K562 (cell line): ENCODE results near the gene PLEK2. TPM values are rescaled to one million over a fixed set of nuclear protein-coding genes. Genes with fewer than 3 reads are reported as not detected.

Experiments
- ARID1B ChIP-seq: fragments of 450-650 bp; IDR thresholded peaks from 2 replicates; pipeline ENCODE4 v1.6.1; 2016; ENCODE audit warnings: antibody characterized with exemption, mild to moderate bottlenecking, inconsistent platforms
- DIDO1 ChIP-seq: fragments of 450-650 bp; IDR thresholded peaks from 2 replicates; pipeline ENCODE4 v1.6.1; 2016; ENCODE audit warnings: low read depth, missing biosample characterization, missing genetic modification characterization
- E2F5 ChIP-seq: sonication (generic); formaldehyde crosslinking; IDR thresholded peaks from 2 replicates; pipeline ENCODE4 v1.8.0; 2022; ENCODE audit warnings: mild to moderate bottlenecking, missing genetic modification reagents
- ELK1 ChIP-seq: sonication (generic); formaldehyde crosslinking; IDR thresholded peaks from 2 replicates; pipeline ENCODE4 v1.8.1; 2022; ENCODE audit warnings: missing genetic modification reagents
- FOXK2 ChIP-seq, 2 experiments: fragments of 450-650 bp; IDR thresholded peaks in 1 of 2; conservative IDR thresholded peaks in 1 of 2; 2 replicates each; pipeline ENCODE4 v1.6.1; 2016; ENCODE audit warnings: low read depth in 2 of 2, mild to moderate bottlenecking in 1 of 2
- MEF2D ChIP-seq: conservative IDR thresholded peaks from 2 replicates; pipeline ENCODE4 v1.6.1; 2016; ENCODE audit warnings: low read depth, missing genetic modification characterization, missing compliant biosample characterization
- NCOA4 ChIP-seq: fragments of 450-650 bp; IDR thresholded peaks from 2 replicates; pipeline ENCODE4 v1.6.1; 2018; ENCODE audit warnings: mild to moderate bottlenecking; ENCODE audit not compliant: partially characterized antibody
- NFRKB ChIP-seq: fragments of 450-650 bp; IDR thresholded peaks from 2 replicates; pipeline ENCODE4 v1.6.1; 2016; ENCODE audit warnings: low read depth
- SAP30 ChIP-seq: fragments of 200-600 bp; sonication (generic); IDR thresholded peaks from 2 replicates; pipeline ENCODE4 v1.6.1; 2012; ENCODE audit warnings: borderline replicate concordance, low read depth, mild to moderate bottlenecking, moderate library complexity, low read length, control low read depth, inconsistent platforms; ENCODE audit not compliant: insufficient read depth, poor library complexity, severe bottlenecking
- THAP7 ChIP-seq: fragments of 250-450 bp; sonication (Bioruptor Pico); IDR thresholded peaks from 2 replicates; pipeline ENCODE4 v1.5.0; 2021
- THRA ChIP-seq: fragments of 450-650 bp; IDR thresholded peaks from 2 replicates; pipeline ENCODE4 v1.6.1; 2017; ENCODE audit warnings: mild to moderate bottlenecking, moderate library complexity
- ZNF3 ChIP-seq: fragments of 250-450 bp; sonication (Bioruptor Pico); IDR thresholded peaks from 2 replicates; pipeline ENCODE4 v1.5.0; 2021; ENCODE audit warnings: mild to moderate bottlenecking, moderate library complexity
- ZNF324 ChIP-seq: fragments of 250-450 bp; sonication (Bioruptor Pico); IDR thresholded peaks from 2 replicates; pipeline ENCODE4 v1.4.0; 2020; ENCODE audit warnings: mild to moderate bottlenecking
- ZNF444 ChIP-seq: fragments of 250-450 bp; sonication (Bioruptor Pico); IDR thresholded peaks from 2 replicates; pipeline ENCODE4 v1.4.0; 2020; ENCODE audit warnings: mild to moderate bottlenecking, moderate library complexity
- ZNF512 ChIP-seq: IDR thresholded peaks from 2 replicates; pipeline ENCODE4 v1.6.1; 2016; ENCODE audit warnings: missing genetic modification characterization, missing compliant biosample characterization
- ZNF592 ChIP-seq: fragments of 450-650 bp; IDR thresholded peaks from 2 replicates; pipeline ENCODE4 v1.6.1; 2017; ENCODE audit warnings: antibody characterized with exemption, mild to moderate bottlenecking
- polyA plus RNA-seq, 8 experiments: library from polyadenylated mRNA; depleted of rRNA in 4 of 8; stranded (reverse) in 5 of 8; unstranded in 3 of 8; fragments of >200 nt; fragmentation: Nextera tagmentation in 2 of 8; fragmentation: Illumina TruSeq in 1 of 8; extraction: Ambion mirVana in 2 of 8; extraction: Trizol in 1 of 8; gene quantifications; 2 replicates each; pipeline versions ENCODE4 v1.2.1 to v1.2.3, GENCODE V29; 2011 to 2014; ENCODE audit warnings: inconsistent platforms in 1 of 8, missing spikeins in 1 of 8
- total RNA-seq, 7 experiments: library from RNA; depleted of rRNA in 6 of 7; stranded (reverse); fragments of >200 nt in 6 of 7; fragmentation: Illumina TruSeq in 2 of 7; extraction: Trizol in 2 of 7; gene quantifications; 2 replicates each; pipeline versions ENCODE4 v1.2.1 to v1.2.3, GENCODE V29; 2011 to 2021; ENCODE audit warnings: low replicate concordance in 1 of 7

PLEK2 gene
- total and polyA plus RNA-seq, 9 of the 15 experiments (the other 6 are each of a cell fraction or from before 2014, with no cell fraction given): not detected

GRCh38 chr14:67418401-67419191 lies 6.6 kb upstream of the PLEK2 start (continued):
- TF ChIP-seq ZNF592 (peak; percentile 91), THRA (no peak), ZNF444 (no peak), THAP7 (CRISPR knock-in tag) (no peak), ELK1 (CRISPR knock-in tag) (no peak), FOXK2 (conservative IDR thresholded peaks at IDR 0.05 in 1 of 2, IDR thresholded peaks at IDR 0.05 in 1 of 2; ENCODE audit: low read depth in 2 of 2) (peak; percentile 40 to 63; a peak in 2 of 4 replicates), ZNF512 (tag) (no peak), ZNF3 (CRISPR knock-in tag) (no peak), NCOA4 (no peak), E2F5 (no peak), MEF2D (tag) (no peak), NFRKB (0 out of 2 replicates have a peak, but pooled peaks have one; percentile 31), ZNF324 (CRISPR knock-in tag) (no peak), ARID1B (peak; percentile 98), DIDO1 (tag) (peak; percentile 42; the same call in 1 of the 2 replicates), SAP30 (no peak)
